NT2/D1 (cell line): Measurements from ENCODE around the gene LRTM1.

Experiments
- SUZ12 ChIP-seq: IDR thresholded peaks from 2 replicates; pipeline ENCODE4 v1.6.1; 2011; ENCODE audit not compliant: insufficient read length, insufficient read depth; ENCODE audit errors: extremely low read depth
- YY1 ChIP-seq: IDR thresholded peaks from 2 replicates; pipeline ENCODE4 v1.6.1; 2011; ENCODE audit not compliant: insufficient read length, insufficient read depth
- ZNF274 ChIP-seq: IDR thresholded peaks from 2 replicates; pipeline ENCODE4 v1.6.1; 2011; ENCODE audit warnings: mild to moderate bottlenecking, low read depth, low read length

DNA sequence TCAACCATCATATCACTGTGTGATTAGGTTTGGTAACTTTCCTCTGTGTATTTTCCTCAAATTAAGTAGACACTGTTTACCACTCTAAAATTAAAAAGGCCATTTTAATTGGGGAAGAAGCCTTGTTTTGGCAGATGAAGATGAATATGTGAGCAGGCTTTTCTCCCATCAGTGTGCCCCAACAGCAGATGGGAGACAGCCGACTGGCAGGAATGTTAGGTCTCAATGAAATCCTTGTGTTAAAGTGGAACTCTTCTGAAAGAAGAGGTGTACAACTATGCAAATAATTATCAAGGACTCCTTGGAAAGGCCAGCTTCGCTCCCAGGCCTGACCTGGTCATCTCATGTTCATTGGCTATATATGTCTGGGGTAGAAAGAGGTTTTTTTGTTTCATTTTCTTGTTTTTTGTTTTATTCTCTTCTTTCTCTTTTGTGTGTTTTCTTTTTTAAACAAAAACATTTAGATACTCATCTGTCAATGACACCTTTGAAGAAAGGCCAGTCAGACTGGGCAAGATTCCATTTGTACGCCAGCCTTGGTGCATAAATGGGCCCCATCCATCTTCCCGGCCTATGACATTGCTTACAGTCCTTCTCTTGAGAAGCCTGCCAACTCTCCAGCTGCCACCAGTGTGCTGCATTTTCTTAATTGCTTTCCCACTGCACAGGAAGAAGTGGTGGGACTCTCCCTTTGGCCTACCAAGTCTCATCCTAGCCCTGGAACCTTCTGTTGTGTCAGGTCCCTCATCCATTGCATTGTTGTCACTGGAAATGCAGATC, 25.8 kb downstream of the LRTM1 start:
- TF ChIP-seq YY1 (no peak), ZNF274 (no peak), SUZ12 (no peak)
